SK-N-SH treated with all-trans-retinoic acid at 6 μM for 48 hours (cell line): Measurements from ENCODE around the gene NUP210L.

ENCODE experiments used
- ARNTL ChIP-seq: fragments of 450-650 bp; formaldehyde crosslinking; IDR thresholded peaks from 2 replicates; pipeline ENCODE4 v1.5.0; 2020; ENCODE audit warnings: low read depth, mild to moderate bottlenecking, moderate library complexity, borderline replicate concordance
- BACH2 ChIP-seq: fragments of 250-450 bp; sonication (Bioruptor Pico); IDR thresholded peaks from 2 replicates; pipeline ENCODE4 v1.9.0; 2021; ENCODE audit warnings: mild to moderate bottlenecking, borderline replicate concordance
- ESRRG ChIP-seq: fragments of 250-450 bp; sonication (Bioruptor Pico); IDR thresholded peaks from 2 replicates; pipeline ENCODE4 v1.6.1; 2021; ENCODE audit warnings: mild to moderate bottlenecking
- SNAI2 ChIP-seq: fragments of 250-450 bp; sonication (Bioruptor Pico); IDR thresholded peaks from 2 replicates; pipeline ENCODE4 v1.5.0; 2020; ENCODE audit warnings: mild to moderate bottlenecking, moderate library complexity
- TOX ChIP-seq: fragments of 250-450 bp; sonication (Bioruptor Pico); IDR thresholded peaks from 2 replicates; pipeline ENCODE4 v1.8.0; 2021; ENCODE audit warnings: mild to moderate bottlenecking, moderate library complexity, borderline replicate concordance
- ZC3H10 ChIP-seq: fragments of 250-450 bp; sonication (Bioruptor Pico); IDR thresholded peaks from 2 replicates; pipeline ENCODE4 v1.5.1; 2021; ENCODE audit warnings: mild to moderate bottlenecking, moderate library complexity
- ZFP3 ChIP-seq: fragments of 250-450 bp; sonication (Bioruptor Pico); IDR thresholded peaks from 2 replicates; pipeline ENCODE4 v1.5.0; 2020; ENCODE audit warnings: mild to moderate bottlenecking, moderate library complexity
- ZNF70 ChIP-seq: fragments of 450-650 bp; formaldehyde crosslinking; IDR thresholded peaks from 2 replicates; pipeline ENCODE4 v1.5.0; 2020; ENCODE audit warnings: mild to moderate bottlenecking, moderate library complexity
- ZNF8 ChIP-seq: fragments of 450-650 bp; formaldehyde crosslinking; IDR thresholded peaks from 2 replicates; pipeline ENCODE4 v1.5.0; 2020; ENCODE audit warnings: mild to moderate bottlenecking, moderate library complexity
- TF ChIP-seq, protein P1 (sequence below): fragments of 250-450 bp; sonication (Bioruptor Pico); IDR thresholded peaks from 2 replicates; pipeline ENCODE4 v1.8.0; 2020; ENCODE audit warnings: mild to moderate bottlenecking, moderate library complexity, borderline replicate concordance
- TF ChIP-seq, protein P2 (sequence below): fragments of 250-450 bp; sonication (Bioruptor Pico); IDR thresholded peaks from 2 replicates; pipeline ENCODE4 v1.5.1; 2021; ENCODE audit warnings: mild to moderate bottlenecking, moderate library complexity

DNA sequence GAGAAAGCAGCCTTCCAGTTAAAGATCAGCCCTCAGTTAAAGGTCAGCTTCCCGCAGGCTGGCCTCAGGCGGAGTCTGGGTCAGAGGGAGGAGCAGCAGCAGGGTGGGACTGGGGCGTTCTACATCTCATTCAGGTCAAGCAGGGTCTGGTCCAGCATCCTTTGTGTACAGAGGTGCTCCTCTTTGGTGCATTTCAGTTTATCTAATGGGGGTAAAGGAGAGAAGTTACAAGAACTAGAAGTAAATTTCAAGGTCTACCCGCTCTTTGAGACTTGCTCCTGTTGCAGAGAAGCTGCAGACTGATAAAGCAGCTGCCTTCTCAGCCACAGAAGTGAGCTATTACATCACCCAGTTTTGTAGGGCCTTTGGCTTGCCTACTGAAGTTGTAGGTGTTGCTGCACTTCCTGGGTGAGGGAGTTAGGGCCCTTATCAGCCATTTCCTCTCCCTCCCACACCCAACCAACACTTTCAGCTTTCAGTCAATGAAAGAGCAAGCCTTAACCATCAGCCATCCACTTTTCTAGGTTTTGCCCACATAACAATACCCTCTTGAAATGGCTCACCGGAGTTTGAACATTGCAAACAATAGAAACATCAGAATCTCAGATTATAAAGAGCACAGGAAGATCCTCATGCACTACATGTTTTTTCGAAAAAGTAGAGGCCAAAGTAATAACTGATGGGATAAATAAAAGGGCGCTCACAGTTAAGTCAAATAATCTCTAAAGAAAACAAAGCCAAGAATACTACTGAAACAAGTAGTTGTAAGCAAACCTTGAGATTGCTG, 2.8 kb upstream of the NUP210L start:
- no peak for TF ChIP-seq ZNF70 (CRISPR knock-in tag)
- no peak for TF ChIP-seq ESRRG
- no peak for TF ChIP-seq BACH2
- no peak for TF ChIP-seq ZNF8
- no peak for TF ChIP-seq ZFP3 (CRISPR knock-in tag)
- TF ChIP-seq, protein P1, sequence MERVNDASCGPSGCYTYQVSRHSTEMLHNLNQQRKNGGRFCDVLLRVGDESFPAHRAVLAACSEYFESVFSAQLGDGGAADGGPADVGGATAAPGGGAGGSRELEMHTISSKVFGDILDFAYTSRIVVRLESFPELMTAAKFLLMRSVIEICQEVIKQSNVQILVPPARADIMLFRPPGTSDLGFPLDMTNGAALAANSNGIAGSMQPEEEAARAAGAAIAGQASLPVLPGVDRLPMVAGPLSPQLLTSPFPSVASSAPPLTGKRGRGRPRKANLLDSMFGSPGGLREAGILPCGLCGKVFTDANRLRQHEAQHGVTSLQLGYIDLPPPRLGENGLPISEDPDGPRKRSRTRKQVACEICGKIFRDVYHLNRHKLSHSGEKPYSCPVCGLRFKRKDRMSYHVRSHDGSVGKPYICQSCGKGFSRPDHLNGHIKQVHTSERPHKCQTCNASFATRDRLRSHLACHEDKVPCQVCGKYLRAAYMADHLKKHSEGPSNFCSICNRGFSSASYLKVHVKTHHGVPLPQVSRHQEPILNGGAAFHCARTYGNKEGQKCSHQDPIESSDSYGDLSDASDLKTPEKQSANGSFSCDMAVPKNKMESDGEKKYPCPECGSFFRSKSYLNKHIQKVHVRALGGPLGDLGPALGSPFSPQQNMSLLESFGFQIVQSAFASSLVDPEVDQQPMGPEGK (CRISPR knock-in tag), result no peak
- no peak for TF ChIP-seq ZC3H10 (CRISPR knock-in tag)
- no peak for TF ChIP-seq SNAI2
- TF ChIP-seq ARNTL (CRISPR knock-in tag), result no peak
- no peak for TF ChIP-seq TOX (CRISPR knock-in tag)
- TF ChIP-seq, protein P2, sequence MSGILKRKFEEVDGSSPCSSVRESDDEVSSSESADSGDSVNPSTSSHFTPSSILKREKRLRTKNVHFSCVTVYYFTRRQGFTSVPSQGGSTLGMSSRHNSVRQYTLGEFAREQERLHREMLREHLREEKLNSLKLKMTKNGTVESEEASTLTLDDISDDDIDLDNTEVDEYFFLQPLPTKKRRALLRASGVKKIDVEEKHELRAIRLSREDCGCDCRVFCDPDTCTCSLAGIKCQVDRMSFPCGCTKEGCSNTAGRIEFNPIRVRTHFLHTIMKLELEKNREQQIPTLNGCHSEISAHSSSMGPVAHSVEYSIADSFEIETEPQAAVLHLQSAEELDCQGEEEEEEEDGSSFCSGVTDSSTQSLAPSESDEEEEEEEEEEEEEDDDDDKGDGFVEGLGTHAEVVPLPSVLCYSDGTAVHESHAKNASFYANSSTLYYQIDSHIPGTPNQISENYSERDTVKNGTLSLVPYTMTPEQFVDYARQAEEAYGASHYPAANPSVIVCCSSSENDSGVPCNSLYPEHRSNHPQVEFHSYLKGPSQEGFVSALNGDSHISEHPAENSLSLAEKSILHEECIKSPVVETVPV (CRISPR knock-in tag), result no peak
